HCT116 (cell line): ENCODE results near the gene FSHB. TPM values are rescaled to one million over a fixed set of nuclear protein-coding genes. Genes with fewer than 3 reads are reported as not detected.

Experiments
- ATAC-seq: fragments of 200-7000 bp; cut with Tn5 transposase; 2 replicates; pipeline ENCODE4 v1.9.1; 2020; ENCODE audit warnings: mild to moderate bottlenecking, moderate library complexity
- BruUV-seq: library from RNA; stranded (reverse); fragments of 400-500 nt; replicated peaks from 2 replicates; lab custom pipeline; 2021; lab: Mats Ljungman, UMichigan
- CTCF ChIA-PET: fragments of 300-600 bp; sonication (Branson Sonifier 250); formaldehyde crosslinking; loops from one replicate; lab custom pipeline; 2021; ENCODE audit warnings: antibody characterized with exemption; lab: Charles Lee
- POLR2A ChIA-PET: fragments of 300-600, 350-600 bp; sonication (Branson Sonifier 250); formaldehyde crosslinking; loops from one replicate; lab custom pipeline; 2021; ENCODE audit warnings: antibody characterized with exemption; lab: Charles Lee
- RAD21 ChIA-PET, 2 experiments: fragments of 300-600 bp; sonication (Branson Sonifier 250); formaldehyde crosslinking; loops; one replicate each; lab custom pipeline; 2023; ENCODE audit warnings: low total read pairs in 2 of 2; ENCODE audit not compliant: uncharacterized antibody in 2 of 2, unreplicated experiment in 2 of 2, low non-redundant PET in 1 of 2; lab: Charles Lee
- DNase-seq: peaks from one replicate; pipeline ENCODE4 v3.0.0-alpha.2; 2010; ENCODE audit warnings: low read depth, low spot score
- H2AFZ ChIP-seq: fragments of 200-600 bp; shearing (Covaris generic), sonication (generic); 2 replicates; pipeline ENCODE4 v1.6.1; 2017; ENCODE audit warnings: low read depth, mixed run types, mixed read lengths, antibody characterized with exemption, low read length; ENCODE audit not compliant: poor library complexity, severe bottlenecking
- H3K27ac ChIP-seq: 2 replicates; pipeline ENCODE4 v1.5.1; 2012; ENCODE audit warnings: low read depth, low read length
- H3K27me3 ChIP-seq: fragments of 200-600 bp; sonication (generic); 2 replicates; pipeline ENCODE4 v1.6.1; 2016; ENCODE audit warnings: mixed run types, low read length, mixed read lengths; ENCODE audit not compliant: insufficient read depth
- H3K36me3 ChIP-seq, 2 experiments: fragments of 200-500 bp in 1 of 2; fragments of 200-600 bp in 1 of 2; sonication (Bioruptor generic) in 1 of 2; sonication (generic) in 1 of 2; 2 replicates each; pipeline versions ENCODE4 v1.5.1 to v1.6.1; 2014 to 2016; ENCODE audit warnings: low read length in 2 of 2, inconsistent platforms in 1 of 2, mixed read lengths in 1 of 2, mixed run types in 1 of 2; ENCODE audit not compliant: insufficient read depth in 2 of 2, control insufficient read depth in 1 of 2
- H3K4me1 ChIP-seq, 2 experiments: fragments of 200-600 bp in 1 of 2; sonication (generic) in 1 of 2; 2 replicates each; pipeline versions ENCODE4 v1.5.1 to v1.6.1; 2012 to 2017; ENCODE audit warnings: low read length in 2 of 2, inconsistent platforms in 1 of 2, mild to moderate bottlenecking in 1 of 2, mixed read lengths in 1 of 2, mixed run types in 1 of 2, moderate library complexity in 1 of 2; ENCODE audit not compliant: insufficient read depth in 2 of 2, control insufficient read depth in 1 of 2
- H3K4me2 ChIP-seq: fragments of 200-600 bp; sonication (generic); 2 replicates; pipeline ENCODE4 v1.6.1; 2017; ENCODE audit warnings: mixed run types, low read length, mixed read lengths
- H3K4me3 ChIP-seq, 2 experiments: fragments of 200-600 bp in 1 of 2; sonication (generic) in 1 of 2; replicated peaks in 1 of 2; 2 replicates each; pipeline ENCODE4 v1.5.1; 2011 to 2016; ENCODE audit warnings: low read length in 2 of 2, control low read depth in 1 of 2, low read depth in 1 of 2, mild to moderate bottlenecking in 1 of 2, mixed read lengths in 1 of 2, mixed run types in 1 of 2
- H3K79me2 ChIP-seq: fragments of 200-600 bp; sonication (generic); 2 replicates; pipeline ENCODE4 v1.6.1; 2017; ENCODE audit warnings: mild to moderate bottlenecking, mixed run types, low read length, moderate library complexity, mixed read lengths; ENCODE audit not compliant: insufficient read depth
- H3K9ac ChIP-seq: fragments of 200-600 bp; sonication (generic); 2 replicates; pipeline ENCODE4 v1.6.1; 2016; ENCODE audit warnings: low read length, mixed read lengths
- H3K9me2 ChIP-seq: fragments of 200-600 bp; sonication (generic), shearing (Covaris generic); 2 replicates; pipeline ENCODE4 v1.6.1; 2017; ENCODE audit warnings: mixed run types, mild to moderate bottlenecking, moderate library complexity; ENCODE audit not compliant: insufficient read depth
- H3K9me3 ChIP-seq, 2 experiments: fragments of 200-500 bp in 1 of 2; fragments of 200-600 bp in 1 of 2; sonication (Bioruptor generic) in 1 of 2; sonication (generic) in 1 of 2; 2 replicates each; pipeline ENCODE4 v1.6.1; 2014 to 2017; ENCODE audit warnings: low read length in 2 of 2, mixed read lengths in 2 of 2, inconsistent platforms in 1 of 2, low read depth in 1 of 2, mild to moderate bottlenecking in 1 of 2, mixed run types in 1 of 2, moderate library complexity in 1 of 2; ENCODE audit not compliant: control insufficient read depth in 1 of 2, insufficient read depth in 1 of 2
- H4K20me1 ChIP-seq: fragments of 200-600 bp; sonication (generic), shearing (Covaris generic); 2 replicates; pipeline ENCODE4 v1.6.1; 2017; ENCODE audit warnings: mixed run types, mild to moderate bottlenecking, moderate library complexity; ENCODE audit not compliant: insufficient read depth
- CBX3 ChIP-seq: IDR thresholded peaks from 2 replicates; pipeline ENCODE4 v1.6.1; 2012; ENCODE audit warnings: low read depth
- EGR1 ChIP-seq: IDR thresholded peaks from 2 replicates; pipeline ENCODE4 v1.6.1; 2012; ENCODE audit warnings: low read depth
- ELF1 ChIP-seq: IDR thresholded peaks from 2 replicates; pipeline ENCODE4 v1.6.1; 2012; ENCODE audit warnings: low read depth, borderline replicate concordance
- EZH2 ChIP-seq: fragments of 200-600 bp; sonication (generic); IDR thresholded peaks from 2 replicates; pipeline ENCODE4 v1.6.1; 2017; ENCODE audit warnings: antibody characterized with exemption, mixed run types
- FOSL1 ChIP-seq: IDR thresholded peaks from 2 replicates; pipeline ENCODE4 v1.6.1; 2012; ENCODE audit warnings: low read depth
- JUND ChIP-seq: IDR thresholded peaks from 2 replicates; pipeline ENCODE4 v1.6.1; 2012
- POLR2A ChIP-seq: IDR thresholded peaks from 2 replicates; pipeline ENCODE4 v1.7.0; 2011; ENCODE audit warnings: borderline replicate concordance; ENCODE audit not compliant: insufficient read depth, insufficient read length; ENCODE audit errors: extremely low read depth
- POLR2AphosphoS5 ChIP-seq: IDR thresholded peaks from 2 replicates; pipeline ENCODE4 v1.6.1; 2011; ENCODE audit warnings: mild to moderate bottlenecking, low read depth, low read length, moderate library complexity
- RAD21 ChIP-seq: IDR thresholded peaks from 2 replicates; pipeline ENCODE4 v1.6.1; 2012; ENCODE audit warnings: low read depth, mild to moderate bottlenecking
- SP1 ChIP-seq: IDR thresholded peaks from 2 replicates; pipeline ENCODE4 v1.6.1; 2012; ENCODE audit warnings: low read depth
- SRF ChIP-seq: IDR thresholded peaks from 2 replicates; pipeline ENCODE4 v1.6.1; 2012; ENCODE audit warnings: low read depth
- ZBTB33 ChIP-seq: IDR thresholded peaks from 2 replicates; pipeline ENCODE4 v1.6.1; 2011; ENCODE audit warnings: mild to moderate bottlenecking, low read length, moderate library complexity; ENCODE audit not compliant: insufficient replicate concordance; ENCODE audit errors: extremely low read depth
- ZNF274 ChIP-seq: fragments of 200-500 bp; sonication (Bioruptor generic); IDR thresholded peaks from 2 replicates; pipeline ENCODE4 v1.6.1; 2014; ENCODE audit warnings: mild to moderate bottlenecking, low read depth, low read length, inconsistent platforms
- intact Hi-C: fragments of 100-400 bp; cut with micrococcal nuclease; formaldehyde crosslinking; loops from 2 replicates; pipeline ENCODE4 v1.10.0; 2022
- total RNA-seq: library from RNA; stranded (reverse); gene quantifications from one replicate; pipeline ENCODE4 v1.2.1, GENCODE V29; 2021; ENCODE audit not compliant: unreplicated experiment
- TF ChIP-seq, protein P1 (sequence below), 3 experiments: fragments of 200-600 bp in 1 of 3; sonication (generic) in 1 of 3; IDR thresholded peaks in 2 of 3; conservative IDR thresholded peaks in 1 of 3; 2 replicates each; pipeline ENCODE4 v1.5.1; 2012 to 2017; ENCODE audit warnings: low read depth in 2 of 3, low read length in 2 of 3, antibody characterized with exemption in 1 of 3, borderline replicate concordance in 1 of 3, control low read depth in 1 of 3, mild to moderate bottlenecking in 1 of 3, mixed read lengths in 1 of 3, mixed run types in 1 of 3, moderate library complexity in 1 of 3; ENCODE audit not compliant: insufficient read depth in 1 of 3
- TF ChIP-seq, protein P2 (sequence below): IDR thresholded peaks from 2 replicates; pipeline ENCODE4 v1.6.1; 2012
- TF ChIP-seq, protein P3 (sequence below): IDR thresholded peaks from 2 replicates; pipeline ENCODE4 v1.6.1; 2012; ENCODE audit warnings: low read depth
- TF ChIP-seq, protein P4 (sequence below): IDR thresholded peaks from 2 replicates; pipeline ENCODE4 v1.6.1; 2012

The FSHB gene
- total RNA-seq, 1 experiment from 2014 or later = not detected

DNA sequence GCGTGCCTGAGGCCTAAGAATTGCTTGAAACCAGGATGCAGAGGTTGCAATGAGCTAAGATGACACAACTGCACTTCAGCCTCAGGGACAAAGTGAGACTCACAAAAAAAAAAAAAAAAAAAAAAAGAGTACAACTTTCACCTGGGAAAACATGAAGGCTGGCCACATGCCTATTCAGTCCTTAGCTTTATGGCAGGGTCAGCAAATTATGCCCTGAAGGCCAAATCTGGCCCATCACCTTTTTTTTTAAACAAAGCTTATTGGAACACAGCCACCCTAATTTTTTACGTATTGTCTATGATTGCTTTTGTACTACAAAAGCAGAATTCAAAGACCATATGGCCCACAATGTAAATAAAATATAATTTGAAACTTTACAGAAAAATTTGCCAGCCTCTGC, 8.2 kb downstream of the FSHB start:
- peaks cover 0 to 4% of the 10 kb centered on the region in 2 experiments; a peak in 3 of 4 replicates for H3K4me1 ChIP-seq
- H3K36me3 ChIP-seq = no peaks in the 10 kb centered on the region
- no TSS peak for BruUV-seq
- H3K79me2 ChIP-seq = no peaks in the 10 kb centered on the region
- ATAC-seq = no peak
- no peak overlapping the region for H3K9ac ChIP-seq
- no peaks in the 10 kb centered on the region; the same call in 1 of the 2 replicates for H3K27me3 ChIP-seq
- no peaks in the 10 kb centered on the region for H4K20me1 ChIP-seq
- H3K4me3 ChIP-seq = no peak overlapping the region
- no peak overlapping the region for H3K27ac ChIP-seq
- CTCF ChIA-PET = no interaction called here
- no peak for DNase-seq
- POLR2A ChIA-PET = no interaction called here
- H2AFZ ChIP-seq = no peak overlapping the region
- no peak overlapping the region for H3K4me2 ChIP-seq
- intact Hi-C loops = no loop called here
- RAD21 ChIA-PET = no interaction called here
- no peaks in the 10 kb centered on the region for H3K9me2 ChIP-seq
- TF ChIP-seq FOSL1 (no peak), EGR1 (no peak), EZH2 (no peak), JUND (no peak), SP1 (no peak), ZNF274 (no peak), RAD21 (no peak), POLR2AphosphoS5 (no peak), SRF (no peak), ELF1 (no peak), CBX3 (no peak), POLR2A (no peak), ZBTB33 (no peak)
- TF ChIP-seq, protein P1, sequence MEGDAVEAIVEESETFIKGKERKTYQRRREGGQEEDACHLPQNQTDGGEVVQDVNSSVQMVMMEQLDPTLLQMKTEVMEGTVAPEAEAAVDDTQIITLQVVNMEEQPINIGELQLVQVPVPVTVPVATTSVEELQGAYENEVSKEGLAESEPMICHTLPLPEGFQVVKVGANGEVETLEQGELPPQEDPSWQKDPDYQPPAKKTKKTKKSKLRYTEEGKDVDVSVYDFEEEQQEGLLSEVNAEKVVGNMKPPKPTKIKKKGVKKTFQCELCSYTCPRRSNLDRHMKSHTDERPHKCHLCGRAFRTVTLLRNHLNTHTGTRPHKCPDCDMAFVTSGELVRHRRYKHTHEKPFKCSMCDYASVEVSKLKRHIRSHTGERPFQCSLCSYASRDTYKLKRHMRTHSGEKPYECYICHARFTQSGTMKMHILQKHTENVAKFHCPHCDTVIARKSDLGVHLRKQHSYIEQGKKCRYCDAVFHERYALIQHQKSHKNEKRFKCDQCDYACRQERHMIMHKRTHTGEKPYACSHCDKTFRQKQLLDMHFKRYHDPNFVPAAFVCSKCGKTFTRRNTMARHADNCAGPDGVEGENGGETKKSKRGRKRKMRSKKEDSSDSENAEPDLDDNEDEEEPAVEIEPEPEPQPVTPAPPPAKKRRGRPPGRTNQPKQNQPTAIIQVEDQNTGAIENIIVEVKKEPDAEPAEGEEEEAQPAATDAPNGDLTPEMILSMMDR (IDR thresholded peaks at IDR 0.05 in 2 of 3, conservative IDR thresholded peaks at IDR 0.05 in 1 of 3; ENCODE audit: borderline replicate concordance in 1 of 3, insufficient read depth in 1 of 3, low read depth in 2 of 3, low read length in 2 of 3) = no peak
- TF ChIP-seq, protein P2, sequence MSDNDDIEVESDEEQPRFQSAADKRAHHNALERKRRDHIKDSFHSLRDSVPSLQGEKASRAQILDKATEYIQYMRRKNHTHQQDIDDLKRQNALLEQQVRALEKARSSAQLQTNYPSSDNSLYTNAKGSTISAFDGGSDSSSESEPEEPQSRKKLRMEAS = no peak
- TF ChIP-seq, protein P3, sequence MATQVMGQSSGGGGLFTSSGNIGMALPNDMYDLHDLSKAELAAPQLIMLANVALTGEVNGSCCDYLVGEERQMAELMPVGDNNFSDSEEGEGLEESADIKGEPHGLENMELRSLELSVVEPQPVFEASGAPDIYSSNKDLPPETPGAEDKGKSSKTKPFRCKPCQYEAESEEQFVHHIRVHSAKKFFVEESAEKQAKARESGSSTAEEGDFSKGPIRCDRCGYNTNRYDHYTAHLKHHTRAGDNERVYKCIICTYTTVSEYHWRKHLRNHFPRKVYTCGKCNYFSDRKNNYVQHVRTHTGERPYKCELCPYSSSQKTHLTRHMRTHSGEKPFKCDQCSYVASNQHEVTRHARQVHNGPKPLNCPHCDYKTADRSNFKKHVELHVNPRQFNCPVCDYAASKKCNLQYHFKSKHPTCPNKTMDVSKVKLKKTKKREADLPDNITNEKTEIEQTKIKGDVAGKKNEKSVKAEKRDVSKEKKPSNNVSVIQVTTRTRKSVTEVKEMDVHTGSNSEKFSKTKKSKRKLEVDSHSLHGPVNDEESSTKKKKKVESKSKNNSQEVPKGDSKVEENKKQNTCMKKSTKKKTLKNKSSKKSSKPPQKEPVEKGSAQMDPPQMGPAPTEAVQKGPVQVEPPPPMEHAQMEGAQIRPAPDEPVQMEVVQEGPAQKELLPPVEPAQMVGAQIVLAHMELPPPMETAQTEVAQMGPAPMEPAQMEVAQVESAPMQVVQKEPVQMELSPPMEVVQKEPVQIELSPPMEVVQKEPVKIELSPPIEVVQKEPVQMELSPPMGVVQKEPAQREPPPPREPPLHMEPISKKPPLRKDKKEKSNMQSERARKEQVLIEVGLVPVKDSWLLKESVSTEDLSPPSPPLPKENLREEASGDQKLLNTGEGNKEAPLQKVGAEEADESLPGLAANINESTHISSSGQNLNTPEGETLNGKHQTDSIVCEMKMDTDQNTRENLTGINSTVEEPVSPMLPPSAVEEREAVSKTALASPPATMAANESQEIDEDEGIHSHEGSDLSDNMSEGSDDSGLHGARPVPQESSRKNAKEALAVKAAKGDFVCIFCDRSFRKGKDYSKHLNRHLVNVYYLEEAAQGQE = no peak
- TF ChIP-seq, protein P4, sequence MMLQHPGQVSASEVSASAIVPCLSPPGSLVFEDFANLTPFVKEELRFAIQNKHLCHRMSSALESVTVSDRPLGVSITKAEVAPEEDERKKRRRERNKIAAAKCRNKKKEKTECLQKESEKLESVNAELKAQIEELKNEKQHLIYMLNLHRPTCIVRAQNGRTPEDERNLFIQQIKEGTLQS = no peak
- no peaks in the 10 kb centered on the region for H3K9me3 ChIP-seq
